Left lung (tissue), 10 donors: ENCODE data around the gene CDH22. TPM values are rescaled to one million over a fixed set of nuclear protein-coding genes. Genes with fewer than 3 reads are reported as not detected.

Source experiments
- ATAC-seq: fragments of 200-7000 bp; cut with Tn5 transposase; one replicate; pipeline ENCODE4 v1.9.1; 2020; ENCODE audit warnings: moderate library complexity
- DNase-seq, 4 donors: peaks; one replicate each; pipeline ENCODE4 v3.0.0-alpha.2; 2013 to 2020
- H3K27ac ChIP-seq, 2 donors: fragments of 200-600 bp; sonication (generic) in 1 of 2; one replicate each; pipeline versions ENCODE4 v1.5.0 to v1.8.0; 2020 to 2021
- H3K27me3 ChIP-seq, 2 donors: fragments of 200-600 bp; sonication (generic) in 1 of 2; one replicate each; pipeline versions ENCODE4 v1.5.0 to v1.8.0; 2020 to 2021
- H3K36me3 ChIP-seq, 2 donors: fragments of 200-600 bp; sonication (generic) in 1 of 2; one replicate each; pipeline versions ENCODE4 v1.5.0 to v1.8.0; 2020 to 2021
- H3K4me1 ChIP-seq, 2 donors: fragments of 200-600 bp; one replicate each; pipeline ENCODE4 v1.8.0; 2021
- H3K4me3 ChIP-seq, 2 donors: fragments of 200-600 bp; sonication (generic) in 1 of 2; one replicate each; pipeline versions ENCODE4 v1.5.0 to v1.8.0; 2020 to 2021; ENCODE audit warnings: mild to moderate bottlenecking in 1 of 2
- H3K9me3 ChIP-seq, 2 donors: fragments of 200-600 bp; sonication (generic) in 1 of 2; one replicate each; pipeline versions ENCODE4 v1.5.0 to v1.8.0; 2020 to 2021
- CTCF ChIP-seq, 2 donors: fragments of 200-600 bp; sonication (generic) in 1 of 2; IDR thresholded peaks; one replicate each; pipeline versions ENCODE4 v1.5.0 to v1.8.0; 2021; ENCODE audit warnings: antibody characterized with exemption in 2 of 2
- intact Hi-C, 2 donors: fragments of 100-400 bp; cut with DNase I; formaldehyde crosslinking; loops; one replicate each; pipeline versions ENCODE4 v1.11.2 to v1.14.2; 2022
- polyA plus RNA-seq, 6 donors: library from polyadenylated mRNA; unstranded; fragments of 120-200 nt; gene quantifications; one replicate each; pipeline ENCODE4 v1.2.1, GENCODE V29; 2013; ENCODE audit not compliant: insufficient read length in 6 of 6
- total RNA-seq, 2 donors: library from RNA; stranded (reverse); fragmentation: NEBNext Ultra II Directional; extraction: Animal tissue kit (Norgen Biotek cat#: 25700); gene quantifications; one replicate each; pipeline ENCODE4 v1.2.1, GENCODE V29; 2021
- donor health status: DM: no; HTN: yes; CAD: no.
- donor health status: DM: no; HTN: no; CAD: no.

Gene CDH22
- total and polyA plus RNA-seq, 8 donors = 0.06 to 0.26 (median 0.08) TPM; not detected in 2

GRCh38 chr20:46351357-46352058 is 43.2 kb upstream of the CDH22 start:
- peaks cover 0 to 79% of the 10 kb centered on the region in 2 donors for H3K36me3 ChIP-seq

GRCh38 chr20:46350986-46351267 is 42.6 kb upstream of the CDH22 start:
- intact Hi-C loops = no loop called here
- no peak for ATAC-seq
- H3K9me3 ChIP-seq = no peaks in the 10 kb centered on the region
- no peak overlapping the region for H3K4me3 ChIP-seq
- no peak for TF ChIP-seq CTCF (IDR thresholded peaks at IDR 0.05)
- peaks cover 0 to 79% of the 10 kb centered on the region in 2 donors for H3K36me3 ChIP-seq
- DNase-seq = no peak
- H3K27me3 ChIP-seq = no peaks in the 10 kb centered on the region
- H3K27ac ChIP-seq = no peak overlapping the region
- peaks cover 0 to 15% of the 10 kb centered on the region in 2 donors for H3K4me1 ChIP-seq

More at GRCh38 chr20:46351357-46352058, 43.2 kb upstream of the CDH22 start:
- Histone ChIP-seq H3K4me1 (peaks cover 0 to 21% of the 10 kb centered on the region in 2 donors), H3K4me3 (no peak overlapping the region), H3K9me3 (no peaks in the 10 kb centered on the region), H3K27me3 (no peaks in the 10 kb centered on the region), H3K27ac (no peak overlapping the region)
- no peak for TF ChIP-seq CTCF (IDR thresholded peaks at IDR 0.05)
- intact Hi-C loops = no loop called here
- ATAC-seq (no peak), DNase-seq (no peak)

GRCh38 chr20:46350201-46350985 is 42.1 kb upstream of the CDH22 start:
- no peak for DNase-seq
- intact Hi-C loops = no loop called here
- Histone ChIP-seq H3K27me3 (no peaks in the 10 kb centered on the region), H3K4me3 (no peak overlapping the region), H3K9me3 (no peaks in the 10 kb centered on the region), H3K36me3 (peaks cover 0 to 79% of the 10 kb centered on the region in 2 donors), H3K4me1 (peaks cover 0 to 14% of the 10 kb centered on the region in 2 donors), H3K27ac (no peak overlapping the region)
- TF ChIP-seq CTCF (IDR thresholded peaks at IDR 0.05) = no peak
- ATAC-seq = peak; percentile 33

- Histone ChIP-seq H3K4me1 (peaks cover 0 to 14% of the 10 kb centered on the region in 2 donors), H3K9me3 (no peaks in the 10 kb centered on the region), H3K4me3 (no peak overlapping the region), H3K36me3 (peaks cover 0 to 72% of the 10 kb centered on the region in 2 donors), H3K27ac (no peak overlapping the region), H3K27me3 (no peaks in the 10 kb centered on the region)
- intact Hi-C loops = no loop called here
- no peak for TF ChIP-seq CTCF (IDR thresholded peaks at IDR 0.05)
- ATAC-seq = no peak
- DNase-seq = no peak
These were observed 41.4 kb upstream of the CDH22 start for GRCh38 chr20:46349742-46350056.

GRCh38 chr20:46349035-46349741 is 40.9 kb upstream of the CDH22 start:
- TF ChIP-seq CTCF (IDR thresholded peaks at IDR 0.05) = peak; percentile 57 to 65
- peaks cover 0 to under 1% of the 10 kb centered on the region in 2 donors for H3K27me3 ChIP-seq
- no peak overlapping the region for H3K4me3 ChIP-seq
- H3K27ac ChIP-seq = no peak overlapping the region
- peaks cover 0 to 67% of the 10 kb centered on the region in 2 donors for H3K36me3 ChIP-seq
- peak; percentile 69 for ATAC-seq
- H3K4me1 ChIP-seq = peaks cover 0 to 14% of the 10 kb centered on the region in 2 donors
- intact Hi-C loops = no loop called here
- H3K9me3 ChIP-seq = no peaks in the 10 kb centered on the region
- peak in 3 of 4 donors; percentile 9 to 87 (median 31) for DNase-seq
